Stimulated activated CD8-positive, alpha-beta memory T cell treated with anti-CD3 and anti-CD28 coated beads, Interleukin-4, amount 100 ng/mL, for 4 hours (primary cell): ENCODE data around the gene DYDC2.
A peak's percentile ranks its signal among the peaks of the same experiment; 100 is the strongest.

ENCODE experiments used
- DNase-seq, 2 donors: peaks; one replicate each; pipeline ENCODE4 v3.0.0-alpha.2; 2020; ENCODE audit warnings: low read depth in 2 of 2, low spot score in 1 of 2

DYDC2 gene

DNA sequence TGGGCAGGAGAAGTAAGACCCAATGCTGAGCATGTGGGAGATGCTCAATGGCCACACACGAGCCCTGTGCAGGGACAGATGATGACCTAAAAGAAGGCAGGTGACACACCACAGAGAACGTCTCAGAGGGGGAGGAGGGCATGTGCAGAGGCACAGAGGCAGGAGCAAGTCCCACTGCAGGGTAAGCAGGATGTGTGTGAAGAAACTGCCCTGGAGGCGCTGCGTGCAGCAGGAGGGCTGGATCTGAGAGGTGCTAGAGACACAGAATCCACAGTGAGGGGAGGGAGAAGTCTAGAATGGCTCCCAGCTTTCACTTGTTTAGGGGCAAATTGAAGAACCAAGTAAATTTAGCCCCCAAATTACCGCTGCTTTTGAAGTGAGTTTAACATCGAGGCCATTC, 14.9 kb downstream of the DYDC2 start:
- no peak for DNase-seq

DNA sequence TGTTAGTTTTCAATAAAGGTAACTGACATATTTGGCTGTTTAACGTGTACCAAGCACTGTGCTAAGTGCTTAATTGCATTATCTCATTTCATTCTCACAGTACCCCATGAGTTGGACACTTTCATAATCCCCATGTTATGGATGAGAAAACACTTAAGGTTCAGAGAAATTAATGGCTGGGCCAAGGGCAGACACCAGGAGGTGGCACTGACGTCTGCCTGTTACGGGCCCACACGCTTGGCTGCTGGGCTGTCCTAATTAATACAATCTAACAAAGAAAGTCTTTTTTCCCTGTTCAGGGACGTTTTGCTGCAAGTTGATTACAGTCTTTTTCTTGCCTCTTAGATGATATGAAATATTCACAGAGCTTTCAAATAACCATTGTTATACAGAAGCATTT, 16.1 kb downstream of the DYDC2 start:
- no peak for DNase-seq

DNA sequence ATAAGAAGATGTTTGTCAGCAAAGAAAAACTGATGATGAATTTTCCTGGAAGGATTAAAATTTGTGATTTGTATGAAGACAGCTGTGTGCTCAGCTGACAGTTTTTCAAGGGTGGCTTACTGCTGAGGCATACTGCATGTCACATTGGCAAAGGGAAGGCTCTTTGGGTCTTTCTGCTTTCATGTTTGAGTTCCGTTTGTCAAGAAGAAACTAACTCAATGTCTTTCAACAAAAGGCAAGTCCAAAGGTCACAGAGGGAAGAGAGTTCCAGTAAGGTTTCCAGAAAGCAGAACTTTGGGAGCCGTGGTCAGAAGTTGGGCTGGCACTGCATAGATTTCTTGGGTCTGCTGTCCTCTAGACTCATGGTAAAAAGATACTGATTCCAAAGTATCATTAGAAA, 16.9 kb downstream of the DYDC2 start:
- DNase-seq, result no peak

DNA sequence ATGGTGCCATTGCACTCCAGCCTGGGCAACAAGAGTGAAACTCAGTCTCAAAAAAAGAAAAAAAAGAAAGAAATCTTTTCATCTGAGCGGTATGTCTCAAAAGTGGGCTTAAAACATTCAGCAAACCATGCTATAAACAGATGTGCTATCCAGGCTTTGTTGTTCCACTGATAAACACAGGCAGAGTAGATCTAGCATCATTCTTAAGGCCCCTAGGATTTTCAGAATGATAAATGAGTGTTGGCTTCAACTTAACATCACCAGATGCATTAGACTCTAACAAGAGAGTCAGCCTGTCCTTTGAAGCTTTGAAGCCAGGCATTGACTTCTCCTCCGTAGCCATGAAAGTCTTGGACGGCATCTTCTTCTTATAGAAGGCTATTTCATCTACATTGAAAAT, 23.1 kb downstream of the DYDC2 start:
- no peak for DNase-seq

DNA sequence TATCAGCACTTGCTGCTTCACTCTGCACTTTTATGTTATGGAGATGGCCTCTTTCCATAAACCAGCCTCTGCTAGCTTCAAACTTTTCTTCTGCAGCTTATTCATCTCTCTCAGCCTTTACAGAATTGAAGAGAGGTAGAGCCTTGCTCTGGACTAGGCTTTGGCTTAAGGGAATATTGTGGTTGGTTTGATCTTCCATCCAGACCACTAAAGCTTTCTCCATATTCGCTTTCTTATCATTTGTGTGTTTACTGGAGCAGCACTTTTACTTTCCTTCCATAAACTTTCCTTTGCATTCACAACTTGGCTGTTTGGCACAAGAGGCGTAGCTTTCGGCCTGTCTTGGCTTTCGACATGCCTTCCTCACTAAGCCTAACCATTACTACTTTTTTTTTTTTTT, 23.6 kb downstream of the DYDC2 start:
- no peak for DNase-seq

DNA sequence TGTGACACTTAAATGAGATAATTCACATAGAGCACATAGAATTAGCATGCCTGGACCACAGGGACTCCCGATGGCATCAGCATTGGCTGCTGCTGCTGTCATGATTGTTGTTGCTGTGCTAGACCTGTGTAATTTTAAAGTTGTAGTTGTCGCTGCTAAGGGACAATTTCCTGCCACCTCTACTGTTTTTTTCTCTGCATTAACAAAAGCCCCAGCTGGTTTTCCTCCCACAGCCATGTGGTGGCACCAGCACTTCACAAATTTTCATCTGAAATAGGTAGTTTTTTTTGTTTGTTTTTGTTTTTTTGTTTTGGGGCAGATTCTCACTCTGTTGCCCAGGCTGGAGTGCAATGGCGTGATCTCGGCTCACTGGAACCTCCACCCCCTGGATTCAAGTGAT, 26.4 kb downstream of the DYDC2 start:
- DNase-seq, result peak in 1 of 2 donors; percentile 4

DNA sequence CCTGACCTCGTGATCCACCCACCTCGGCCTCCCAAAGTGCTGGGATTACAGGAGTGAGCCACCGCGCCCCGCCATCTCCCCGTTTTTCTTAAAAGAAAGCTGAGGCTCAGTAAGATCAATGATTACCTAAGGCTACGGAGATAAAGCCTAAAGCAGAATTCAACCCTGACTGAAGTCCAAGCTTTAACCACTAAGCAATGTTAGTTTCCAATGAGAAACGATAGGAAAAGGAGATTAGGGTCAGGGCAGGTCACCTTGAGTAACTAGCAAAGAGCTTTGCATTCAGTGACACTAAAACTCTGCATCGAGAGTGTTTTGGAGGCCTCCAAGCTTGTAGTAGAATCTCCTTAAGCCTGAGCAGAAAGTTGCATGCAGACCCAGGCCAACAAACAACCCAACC, 34.2 kb downstream of the DYDC2 start:
- DNase-seq, result no peak

DNA sequence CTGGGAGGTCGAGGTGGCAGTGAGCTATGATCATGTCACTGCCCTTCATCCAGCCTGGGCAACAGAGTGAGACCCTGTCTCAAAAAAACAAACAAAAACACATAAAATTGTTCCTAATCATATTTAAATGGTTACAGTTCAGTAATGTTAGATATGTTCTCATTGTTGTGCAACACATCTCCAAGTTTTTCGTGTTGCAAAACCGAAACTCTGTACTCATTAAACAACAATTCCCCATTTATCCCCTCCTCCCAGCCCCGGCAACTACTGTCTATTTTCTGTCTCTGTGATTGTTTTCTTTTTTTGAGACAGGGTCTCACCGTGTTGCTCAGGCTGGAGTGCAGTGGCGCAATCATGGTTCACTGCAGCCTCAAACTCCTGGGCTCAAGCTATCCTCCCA, 35.7 kb downstream of the DYDC2 start:
- DNase-seq, result no peak

DNA sequence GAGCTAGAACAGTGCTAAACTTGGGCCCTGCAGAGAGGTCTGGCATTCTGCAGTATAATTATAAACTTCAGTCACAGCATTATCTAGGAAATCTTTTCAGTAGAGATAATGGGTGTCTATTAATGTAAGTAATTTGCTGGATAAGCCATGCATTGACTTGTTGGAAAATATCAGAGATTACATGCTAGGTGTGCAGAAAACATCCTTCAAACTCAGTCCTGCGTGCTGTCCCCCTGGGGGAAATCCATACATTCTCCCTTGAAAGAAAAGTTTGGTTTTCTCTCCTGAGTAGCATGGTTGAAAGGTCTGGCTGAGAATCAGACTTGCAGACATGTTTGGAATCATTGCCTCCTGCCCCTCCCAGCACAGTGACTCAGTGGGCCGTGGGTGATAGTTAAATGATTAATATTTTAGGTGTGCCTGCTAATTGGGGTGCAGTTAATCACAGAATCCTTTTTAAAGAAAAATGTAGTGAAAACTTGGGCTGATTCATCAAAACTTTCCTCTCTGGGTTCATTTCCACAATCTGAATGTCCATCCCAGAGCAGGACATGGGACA, 37.9 kb downstream of the DYDC2 start:
- no peak for DNase-seq

DNA sequence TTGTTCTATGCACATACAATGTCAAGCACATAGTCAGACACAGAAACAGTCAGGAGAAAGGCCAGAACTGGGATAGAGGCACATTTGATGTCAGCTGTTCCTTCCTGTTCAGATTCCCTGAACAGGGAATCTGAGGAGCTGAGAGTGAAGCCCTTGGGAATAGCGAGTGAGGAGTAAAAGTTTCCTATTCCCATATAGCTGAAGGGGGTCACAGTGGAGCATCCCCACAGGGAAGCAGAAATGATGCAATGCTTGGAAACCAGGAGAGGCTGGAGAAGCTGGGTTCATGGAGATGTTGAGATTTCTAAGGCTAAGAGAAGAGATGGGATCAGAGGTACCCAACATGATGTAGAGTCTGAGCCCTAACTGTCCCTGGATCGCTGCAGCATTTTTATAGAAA, 40.4 kb downstream of the DYDC2 start:
- DNase-seq, result no peak

DNA sequence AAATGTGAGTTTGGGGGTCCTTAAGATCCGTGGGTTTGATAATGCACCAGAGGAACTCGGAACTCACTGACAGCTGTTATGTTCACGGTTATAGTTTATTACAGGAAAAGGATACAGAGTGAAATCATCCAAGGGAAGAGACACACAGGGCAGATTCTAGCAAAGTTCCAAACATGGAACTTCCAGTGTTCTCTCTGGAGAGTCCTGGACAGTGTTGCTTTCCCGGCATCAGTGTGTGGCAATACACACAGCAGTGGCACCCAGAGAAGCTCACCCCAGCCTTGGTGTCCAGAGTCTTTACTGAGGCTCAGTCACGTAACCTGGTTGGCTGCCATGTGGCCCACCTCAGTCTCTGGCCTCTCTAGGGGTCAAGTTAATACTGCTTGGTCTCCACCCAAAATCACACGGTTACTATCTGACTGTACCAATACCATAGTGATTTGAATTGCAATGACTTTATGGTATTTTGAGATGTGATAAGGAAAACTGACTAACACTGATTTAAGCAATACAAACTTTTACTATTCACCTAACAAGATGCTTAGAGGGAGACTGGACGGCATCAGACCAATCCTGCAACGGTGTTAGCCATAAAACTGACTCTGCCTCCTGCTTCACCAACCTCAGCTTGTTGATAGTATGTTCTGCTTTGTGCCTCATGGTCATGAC, 43.7 kb downstream of the DYDC2 start:
- no peak for DNase-seq

DNA sequence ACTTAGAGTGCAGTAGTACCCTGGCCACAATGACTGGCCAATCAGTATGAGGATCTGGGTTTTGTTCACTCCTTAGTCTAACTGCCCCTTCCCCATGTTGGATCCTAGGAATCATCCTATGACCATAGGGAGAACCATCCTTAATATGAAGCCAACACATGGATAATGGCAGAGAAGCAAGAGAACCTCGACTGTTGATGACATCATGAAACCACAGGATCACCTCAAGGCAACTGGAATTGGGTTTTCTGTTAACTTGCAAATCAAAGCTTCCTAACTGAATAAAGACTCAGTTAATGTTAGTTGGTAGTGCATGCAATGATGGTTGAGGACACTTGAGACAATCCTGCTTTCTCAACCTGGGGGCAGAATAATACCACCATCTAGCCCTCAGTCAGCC, 48.5 kb downstream of the DYDC2 start:
- DNase-seq, result no peak

DNA sequence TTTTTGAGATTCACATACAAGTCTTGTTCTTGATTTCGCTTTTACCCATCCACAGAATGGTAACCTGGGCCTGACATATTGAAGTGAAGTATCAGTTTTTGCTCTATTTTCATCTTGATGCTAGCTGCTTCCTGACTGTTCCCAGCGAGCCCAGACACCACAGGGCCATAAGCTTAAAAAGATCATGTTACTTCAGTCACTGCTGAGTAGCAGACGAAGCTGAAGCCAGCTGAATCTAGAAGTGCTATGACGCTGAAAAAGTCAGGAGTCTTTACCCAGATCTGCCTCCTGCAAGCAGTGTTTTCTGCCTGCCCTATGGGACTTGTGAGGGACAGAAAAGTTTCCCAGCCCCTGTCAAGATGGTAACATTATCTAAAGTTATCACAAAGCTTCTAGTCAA, 49.0 kb downstream of the DYDC2 start:
- no peak for DNase-seq

DNA sequence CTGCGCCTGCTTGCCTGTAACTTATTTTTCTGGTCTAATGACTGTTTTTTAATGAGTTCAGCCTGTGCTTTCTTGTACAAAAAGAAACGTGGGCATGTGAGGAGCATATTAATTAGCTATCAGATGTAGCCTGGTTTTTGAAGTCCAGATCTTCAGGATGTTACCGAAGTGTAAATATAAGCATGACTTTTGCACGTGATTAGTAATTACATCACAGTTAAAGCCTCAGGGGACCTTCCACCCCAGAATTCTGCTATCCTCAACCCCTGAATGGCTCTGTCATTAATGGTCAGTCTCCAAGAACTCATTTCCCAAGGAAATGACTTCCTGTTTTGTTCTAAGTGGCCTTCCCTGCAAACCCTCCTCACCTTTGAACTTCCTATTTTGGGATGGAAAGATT, 49.6 kb downstream of the DYDC2 start:
- DNase-seq, result no peak

DNA sequence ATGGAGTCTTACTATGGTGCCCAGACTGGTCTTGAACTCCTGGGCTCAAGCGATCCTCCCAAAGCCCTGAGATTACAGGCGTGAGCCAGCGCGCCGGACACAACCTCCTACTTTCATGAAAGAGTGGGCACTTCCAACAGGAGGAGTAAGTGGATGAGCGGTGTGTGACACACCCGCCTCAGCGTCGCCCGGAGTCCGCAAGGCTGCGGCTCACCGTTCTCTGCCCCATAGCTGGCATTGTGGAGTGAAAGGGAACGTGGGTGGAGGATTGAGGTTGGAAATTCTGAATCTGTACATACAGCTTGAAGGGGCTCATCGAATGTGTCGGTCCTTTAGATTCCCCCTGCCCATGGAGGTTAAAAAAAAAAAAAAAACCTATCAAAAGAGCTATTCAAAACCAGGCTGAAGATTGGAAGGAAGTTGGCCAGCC, 51.2 kb downstream of the DYDC2 start:
- peak; percentile 14 to 46 for DNase-seq

DNA sequence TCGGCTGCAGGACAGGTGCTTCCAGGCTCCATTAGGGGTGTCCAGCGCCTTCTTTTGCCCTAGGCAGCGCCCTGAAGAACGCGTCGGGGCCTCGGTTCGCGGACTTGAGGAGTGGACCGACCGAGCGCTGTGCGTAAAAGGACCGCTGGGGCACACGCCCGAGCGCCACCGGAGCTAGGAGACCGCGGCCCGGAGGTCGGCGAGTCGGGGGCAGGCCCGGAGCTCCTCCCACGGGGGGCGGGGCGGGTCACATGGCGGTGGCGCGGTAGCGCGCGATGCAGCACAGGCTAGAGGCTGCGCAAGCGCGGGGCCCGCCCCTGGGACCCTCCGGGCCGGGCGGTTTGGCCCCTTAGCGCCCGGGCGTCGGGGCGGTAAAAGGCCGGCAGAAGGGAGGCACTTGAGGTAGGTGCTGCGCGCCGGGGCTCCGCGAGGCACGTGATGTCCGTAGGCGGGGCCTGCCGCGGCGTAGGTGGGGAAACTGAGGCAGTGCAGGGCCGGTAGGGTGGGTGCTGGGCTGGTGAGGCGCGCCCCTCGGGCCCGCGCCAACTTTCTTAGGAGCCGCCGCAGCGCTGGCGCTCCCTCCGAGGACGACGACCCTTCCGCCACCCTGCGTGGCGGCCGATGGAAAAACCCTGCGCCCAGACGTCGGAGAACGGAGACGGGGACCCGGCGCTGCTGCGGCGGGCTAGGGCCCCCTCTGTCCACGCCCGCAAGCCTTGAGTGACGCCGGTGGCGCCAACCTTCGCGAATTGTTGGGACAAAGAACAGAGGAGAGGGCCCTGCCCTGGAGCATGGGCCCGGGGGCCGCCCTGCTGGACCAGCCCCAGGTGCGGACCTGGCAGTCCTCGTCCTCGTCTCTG, 51.9 kb downstream of the DYDC2 start, which contains the start of gene PRXL2A:
Gene PRXL2A, plus strand, starts transcription at position 310 of the 860 bp plus-strand sequence. CDS start 11,917 bp downstream, outside the sequence.
- peak; percentile 47 to 70 for DNase-seq

DNA sequence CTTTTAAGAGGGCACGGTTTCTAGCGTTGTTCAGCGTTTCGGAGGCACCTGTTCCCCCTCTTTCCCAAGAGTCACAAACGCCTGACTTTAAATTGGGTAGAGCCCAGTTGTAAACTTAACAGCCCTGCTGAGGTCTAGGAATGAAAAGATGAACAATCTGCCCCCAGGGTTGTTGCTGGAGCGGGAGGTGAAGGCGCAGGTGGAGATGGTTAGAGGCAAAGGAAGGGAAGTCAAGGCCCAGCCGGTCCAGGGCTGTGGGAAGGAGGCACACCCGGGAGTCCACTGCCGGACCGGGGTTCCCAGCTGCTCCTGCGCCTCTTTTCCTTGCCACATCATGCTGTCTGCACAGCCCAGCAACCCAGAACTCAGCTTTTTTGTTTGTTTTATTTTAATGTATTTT, 52.5 kb downstream of the DYDC2 start:
- DNase-seq, result no peak

DNA sequence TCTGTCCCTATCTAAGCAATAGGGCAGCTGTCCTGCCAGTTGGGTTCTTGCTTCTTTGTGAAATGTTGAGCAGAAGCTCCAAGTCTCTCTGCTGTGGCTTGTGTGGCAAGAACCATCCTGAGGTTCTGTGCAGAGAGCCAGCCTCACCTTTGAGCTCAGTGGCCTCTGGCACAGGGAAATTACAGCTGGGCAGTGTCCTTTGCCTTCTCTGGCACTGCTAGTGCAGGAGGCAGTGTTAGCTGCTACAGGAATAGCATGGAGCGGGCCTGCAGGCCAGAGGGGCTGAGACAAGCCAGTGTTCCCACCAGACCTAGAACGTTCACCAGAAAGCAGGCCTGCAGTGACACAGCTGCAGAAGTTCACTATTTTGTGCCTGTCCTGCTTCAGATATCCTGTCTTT, 53.5 kb downstream of the DYDC2 start:
- DNase-seq, result no peak

DNA sequence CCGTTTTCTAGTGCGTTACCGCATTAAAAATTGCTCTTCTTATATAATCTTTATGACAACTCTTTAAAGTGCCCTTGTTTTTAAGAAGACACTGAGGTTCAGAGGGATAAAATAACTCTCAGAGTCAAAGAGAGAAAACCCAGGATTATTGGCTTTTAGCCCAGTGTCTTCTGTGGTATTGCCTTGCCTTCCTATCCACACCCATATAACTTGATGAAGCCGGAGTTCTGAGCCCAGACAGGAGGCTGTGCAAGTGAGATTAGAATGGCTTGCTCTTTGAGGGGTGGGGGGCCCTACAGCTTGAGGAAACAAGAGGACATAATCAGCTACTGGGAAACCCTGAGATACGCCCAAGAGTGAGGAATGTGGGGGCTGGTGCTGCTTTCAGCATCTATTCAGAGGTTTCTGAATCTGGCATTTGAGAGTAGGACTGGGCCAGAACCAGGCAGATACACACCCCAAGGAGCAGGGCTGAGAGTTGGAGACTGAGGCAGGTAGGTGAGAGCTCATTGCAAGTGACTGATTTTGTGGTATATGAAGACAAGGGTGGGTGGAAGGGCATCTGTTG, 54.1 kb downstream of the DYDC2 start:
- DNase-seq, result no peak

DNA sequence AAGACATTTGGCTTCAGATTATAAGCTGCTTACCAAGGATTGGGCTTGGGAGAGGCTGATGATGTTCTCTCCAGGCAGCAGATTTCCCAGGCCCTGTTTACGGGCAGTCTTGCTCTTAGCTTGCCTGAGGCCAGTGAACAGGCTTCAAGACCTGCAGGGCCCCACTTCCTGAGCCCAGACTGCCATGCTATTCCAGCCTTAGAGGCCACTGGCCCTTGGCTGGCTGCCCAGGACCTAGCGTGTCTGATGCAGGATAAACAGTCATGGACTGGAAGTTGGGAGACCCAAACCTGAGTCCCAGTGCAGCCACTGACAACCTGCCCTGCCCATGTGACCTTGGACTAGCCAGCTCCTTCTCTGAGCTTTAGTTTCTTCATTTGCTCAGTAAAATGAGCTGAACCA, 54.7 kb downstream of the DYDC2 start:
- DNase-seq, result no peak

DNA sequence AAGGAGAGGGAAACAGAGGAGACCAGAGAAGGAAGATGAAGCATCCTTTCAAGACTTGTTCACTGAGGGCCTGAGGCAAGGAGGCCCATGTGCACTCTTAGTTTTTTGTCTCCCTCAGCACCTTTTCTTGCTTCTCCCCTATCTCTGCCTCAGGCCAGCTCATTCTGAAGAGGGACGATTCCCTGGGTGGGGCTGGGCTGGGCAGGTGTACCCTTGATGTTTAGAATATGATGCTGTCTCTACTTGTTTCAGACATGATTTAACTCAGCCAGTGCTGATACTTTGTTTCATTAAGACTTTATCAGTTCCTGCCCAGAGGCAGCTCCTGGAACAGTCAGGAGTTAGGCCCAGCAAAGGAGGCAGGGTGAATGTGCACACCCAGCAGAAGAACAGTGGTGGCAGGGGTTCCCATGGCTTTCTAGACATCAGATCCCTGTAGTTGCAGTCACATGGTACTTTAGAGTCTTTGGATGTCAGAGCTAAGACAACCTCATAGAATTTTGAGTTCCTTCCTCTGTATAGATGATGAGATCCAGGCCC, 55.2 kb downstream of the DYDC2 start:
- no peak for DNase-seq

DNA sequence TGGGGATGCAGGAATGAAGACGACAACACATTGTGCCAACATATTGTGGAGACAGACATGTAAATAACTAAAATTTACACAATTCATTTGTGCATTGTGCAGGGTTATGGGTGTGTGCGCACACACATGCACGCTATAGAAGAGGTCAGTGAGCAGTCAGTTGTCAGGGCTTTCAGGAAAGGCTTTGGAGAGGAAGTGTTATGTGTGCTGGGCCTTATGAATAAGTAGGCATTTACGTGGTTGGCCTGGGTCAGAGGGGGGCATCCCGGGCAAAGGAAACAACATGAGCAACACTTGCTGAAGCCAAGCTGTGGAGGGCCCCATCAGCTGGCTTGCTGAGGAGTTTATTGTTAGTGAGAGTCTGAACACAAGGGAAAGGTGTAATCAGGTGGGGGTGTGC, 55.9 kb downstream of the DYDC2 start:
- no peak for DNase-seq
